Sciatic nerve (tissue), 2 donors: ENCODE data around the gene LRRC46. TPM values are rescaled to one million over a fixed set of nuclear protein-coding genes. Genes with fewer than 3 reads are reported as not detected.

Experiments used
- ATAC-seq: fragments of 200-7000 bp; cut with Tn5 transposase; one replicate; pipeline ENCODE4 v1.9.1; 2020; ENCODE audit warnings: mild to moderate bottlenecking, moderate library complexity
- DNase-seq: peaks from one replicate; pipeline ENCODE4 v3.0.0-alpha.2; 2020; ENCODE audit warnings: low spot score
- intact Hi-C: fragments of 100-400 bp; cut with DNase I; formaldehyde crosslinking; loops from one replicate; pipeline ENCODE4 v1.14.2; 2022
- total RNA-seq: library from RNA; stranded (reverse); fragmentation: NEBNext Ultra II Directional; extraction: Animal tissue kit (Norgen Biotek cat#: 25700); gene quantifications from one replicate; pipeline ENCODE4 v1.2.1, GENCODE V29; 2021
- donor health status: DM: no; HTN: no; CAD: no.
- donor health status: DM: no; HTN: no; CAD: no.

LRRC46 gene
- 0.89 TPM for total RNA-seq

GRCh38 chr17:47831003-47831933, at the start of gene LRRC46, which contains the start of gene MRPL10:
Gene LRRC46 (plus strand): TSS chr17:47831670. CDS start chr17:47831990, 320 bp downstream.
Gene MRPL10 (minus strand): TSS chr17:47831541. CDS start chr17:47831511, 30 bp downstream.
- ATAC-seq, result peak; percentile 99
- intact Hi-C loops, result no loop called here
- peak; percentile 96 for DNase-seq

GRCh38 chr17:47785538-47786123, 45.8 kb upstream of the LRRC46 start:
- intact Hi-C loops, result no loop called here
- DNase-seq, result peak; percentile 53
- ATAC-seq, result no peak

GRCh38 chr17:47789611-47790561, 41.6 kb upstream of the LRRC46 start:
- peak; percentile 84 for ATAC-seq
- DNase-seq, result peak; percentile 73
- intact Hi-C loops, result no loop called here

- ATAC-seq (no peak), DNase-seq (no peak)
- intact Hi-C loops, result no loop called here
Measured at GRCh38 chr17:47791025-47791424, 40.4 kb upstream of the LRRC46 start.

- intact Hi-C loops, result no loop called here
- DNase-seq, result no peak
- no peak for ATAC-seq
Measured at GRCh38 chr17:47792457-47792856, 39.0 kb upstream of the LRRC46 start.

GRCh38 chr17:47792979-47793378, 38.5 kb upstream of the LRRC46 start:
- no peak for ATAC-seq
- intact Hi-C loops, result no loop called here
- DNase-seq, result peak; percentile 9

GRCh38 chr17:47797797-47798196, 33.7 kb upstream of the LRRC46 start:
- intact Hi-C loops, result no loop called here
- ATAC-seq (no peak), DNase-seq (no peak)

- DNase-seq, result peak; percentile 52
- ATAC-seq, result no peak
- intact Hi-C loops, result no loop called here
Measured at GRCh38 chr17:47800686-47801085, 30.8 kb upstream of the LRRC46 start.

GRCh38 chr17:47801176-47801765, 30.2 kb upstream of the LRRC46 start:
- intact Hi-C loops, result no loop called here
- peak; percentile 23 for DNase-seq
- ATAC-seq, result no peak

GRCh38 chr17:47801906-47802305, 29.6 kb upstream of the LRRC46 start:
- DNase-seq, result no peak
- intact Hi-C loops, result no loop called here
- no peak for ATAC-seq

- ATAC-seq (peak; percentile 60), DNase-seq (peak; percentile 56)
- intact Hi-C loops, result no loop called here
Measured at GRCh38 chr17:47802341-47803022, 29.0 kb upstream of the LRRC46 start.

GRCh38 chr17:47803201-47803600, 28.3 kb upstream of the LRRC46 start:
- intact Hi-C loops, result no loop called here
- ATAC-seq (no peak), DNase-seq (peak; percentile 42)

- intact Hi-C loops, result no loop called here
- DNase-seq (peak; percentile 32), ATAC-seq (no peak)
Measured at GRCh38 chr17:47803751-47804150, 27.7 kb upstream of the LRRC46 start.

- peak; percentile 42 for DNase-seq
Measured at GRCh38 chr17:47804461-47804860, 27.0 kb upstream of the LRRC46 start.

GRCh38 chr17:47806026-47806912, 25.2 kb upstream of the LRRC46 start:
- DNase-seq, result peak; percentile 32
- intact Hi-C loops, result no loop called here
- ATAC-seq, result no peak

More at GRCh38 chr17:47804461-47804860, 27.0 kb upstream of the LRRC46 start:
- intact Hi-C loops, result no loop called here
- no peak for ATAC-seq

GRCh38 chr17:47806913-47807255, 24.6 kb upstream of the LRRC46 start:
- intact Hi-C loops, result no loop called here
- ATAC-seq (no peak), DNase-seq (peak; percentile 27)

GRCh38 chr17:47807421-47807820, 24.0 kb upstream of the LRRC46 start:
- intact Hi-C loops, result no loop called here
- DNase-seq (peak; percentile 43), ATAC-seq (no peak)
